Astrocyte (in vitro differentiated cells and primary cell): Measurements from ENCODE around the gene SHROOM3. TPM values are rescaled to one million over a fixed set of nuclear protein-coding genes. Genes with fewer than 3 reads are reported as not detected.

Experiments used
- DNase-seq: peaks from one replicate; pipeline ENCODE4 v3.0.0-alpha.2; 2010; ENCODE audit warnings: low read depth
- FAIRE-seq: peaks from 2 replicates; lab custom pipeline; 2011; peaks lifted over from hg19 to GRCh38; lab: Jason Lieb, UNC
- H2AFZ ChIP-seq: 2 replicates; pipeline ENCODE4 v1.6.0; 2012; ENCODE audit warnings: low read depth, low read length, inconsistent platforms
- H3K27ac ChIP-seq: 2 replicates; pipeline ENCODE4 v1.5.1; 2011; ENCODE audit warnings: low read depth, low read length, inconsistent platforms
- H3K27me3 ChIP-seq: 2 replicates; pipeline ENCODE4 v1.6.0; 2011; ENCODE audit warnings: low read length, inconsistent platforms; ENCODE audit not compliant: insufficient read depth
- H3K36me3 ChIP-seq: 2 replicates; pipeline ENCODE4 v1.5.1; 2011; ENCODE audit warnings: low read length, inconsistent platforms; ENCODE audit not compliant: insufficient read depth
- H3K4me1 ChIP-seq: 2 replicates; pipeline ENCODE4 v1.5.1; 2011; ENCODE audit warnings: low read length, inconsistent platforms; ENCODE audit not compliant: insufficient read depth
- H3K4me2 ChIP-seq: 2 replicates; pipeline ENCODE4 v1.6.0; 2012; ENCODE audit warnings: low read length, inconsistent platforms
- H3K4me3 ChIP-seq: 2 replicates; pipeline ENCODE4 v1.5.1; 2011; ENCODE audit warnings: low read depth, mild to moderate bottlenecking, low read length, inconsistent platforms; ENCODE audit not compliant: insufficient read depth
- H3K79me2 ChIP-seq: 2 replicates; pipeline ENCODE4 v1.6.0; 2012; ENCODE audit warnings: mild to moderate bottlenecking, low read length, inconsistent platforms; ENCODE audit not compliant: insufficient read depth
- H3K9ac ChIP-seq: 2 replicates; pipeline ENCODE4 v1.6.0; 2012; ENCODE audit warnings: mild to moderate bottlenecking, low read length, inconsistent platforms
- H3K9me3 ChIP-seq: 2 replicates; pipeline ENCODE4 v1.5.1; 2012; ENCODE audit warnings: low read depth, mild to moderate bottlenecking, low read length, inconsistent platforms; ENCODE audit not compliant: insufficient read depth
- H4K20me1 ChIP-seq: 2 replicates; pipeline ENCODE4 v1.6.0; 2012; ENCODE audit warnings: low read length, inconsistent platforms; ENCODE audit not compliant: insufficient read depth
- H3K27ac Mint-ChIP-seq: one replicate; pipeline ENCODE4 v1.8.0; 2021; ENCODE audit warnings: mild to moderate bottlenecking, mixed read lengths; ENCODE audit not compliant: unreplicated experiment
- H3K27me3 Mint-ChIP-seq: one replicate; pipeline ENCODE4 v1.8.0; 2021; ENCODE audit warnings: low read depth, mixed read lengths; ENCODE audit not compliant: unreplicated experiment
- H3K36me3 Mint-ChIP-seq: one replicate; pipeline ENCODE4 v1.8.0; 2021; ENCODE audit warnings: low read depth, mixed read lengths; ENCODE audit not compliant: unreplicated experiment
- H3K4me1 Mint-ChIP-seq: one replicate; pipeline ENCODE4 v1.8.0; 2021; ENCODE audit warnings: low read depth, mixed read lengths; ENCODE audit not compliant: unreplicated experiment
- H3K4me3 Mint-ChIP-seq: one replicate; pipeline ENCODE4 v1.8.0; 2021; ENCODE audit warnings: mild to moderate bottlenecking, moderate library complexity, mixed read lengths; ENCODE audit not compliant: unreplicated experiment
- H3K9me3 Mint-ChIP-seq: one replicate; pipeline ENCODE4 v1.8.0; 2021; ENCODE audit warnings: mild to moderate bottlenecking, mixed read lengths; ENCODE audit not compliant: unreplicated experiment
- EZH2 ChIP-seq: IDR thresholded peaks from 2 replicates; pipeline ENCODE4 v1.6.1; 2012; ENCODE audit warnings: mild to moderate bottlenecking, low read length, inconsistent platforms; ENCODE audit not compliant: insufficient read depth
- total RNA-seq: library from RNA; stranded (reverse); gene quantifications from 2 replicates; pipeline ENCODE4 v1.2.1, GENCODE V29; 2021
- TF ChIP-seq, protein P1 (sequence below): IDR thresholded peaks from 2 replicates; pipeline ENCODE4 v1.5.1; 2011; ENCODE audit warnings: low read depth, mild to moderate bottlenecking, inconsistent platforms, low read length, moderate library complexity; ENCODE audit not compliant: insufficient read depth

The SHROOM3 gene
- total RNA-seq, 1 donor from 2014 or later: 64.6 TPM

DNA sequence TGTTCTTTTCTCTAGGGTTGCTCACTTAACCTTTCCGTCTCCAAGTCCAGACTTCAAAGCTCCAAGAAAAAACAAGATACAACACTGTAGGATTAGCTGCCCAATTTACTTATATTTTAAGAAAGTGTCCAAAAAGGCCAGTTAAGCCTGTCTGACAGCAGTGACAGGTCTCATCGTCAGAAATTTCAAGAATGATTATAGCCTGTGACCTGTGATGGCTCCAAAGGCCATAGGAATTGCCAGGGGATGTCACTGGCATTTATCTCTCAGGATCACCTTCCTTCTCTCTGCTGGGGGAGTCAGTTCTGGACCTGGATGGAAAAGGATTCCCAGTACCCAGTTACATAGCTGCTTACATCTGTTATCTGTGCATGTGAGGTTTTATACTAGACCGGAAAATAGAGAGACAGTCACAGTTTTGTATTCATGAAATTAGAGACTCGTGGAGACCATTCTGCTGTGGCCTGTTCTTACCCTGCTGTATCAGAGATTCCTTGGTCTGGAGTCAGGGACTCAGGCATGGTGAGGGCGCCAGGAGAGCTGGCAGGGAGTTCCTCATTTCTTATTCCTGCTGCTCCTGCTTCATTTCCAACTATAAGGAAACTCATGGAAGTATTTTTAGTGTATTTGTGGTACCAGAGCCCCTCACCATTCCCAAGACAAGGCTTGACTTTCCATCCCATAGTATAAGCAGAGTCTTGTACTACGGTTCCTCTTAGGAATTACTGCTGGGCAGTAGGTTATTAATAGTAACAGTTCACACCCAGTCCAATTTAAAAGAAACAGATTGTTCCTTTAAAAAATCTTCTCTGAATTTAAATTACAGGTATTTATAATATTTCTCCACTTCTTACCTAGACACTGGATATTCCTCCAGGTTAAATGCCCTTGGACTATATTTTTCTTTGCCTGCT is 220.8 kb downstream of the SHROOM3 start:
- H3K36me3 Mint-ChIP-seq: peaks cover 4% of the 10 kb centered on the region
- Histone ChIP-seq H3K27me3 (no peaks in the 10 kb centered on the region), H3K27ac (no peak overlapping the region), H3K4me2 (no peak overlapping the region), H2AFZ (no peak overlapping the region), H3K4me1 (peaks cover 35% of the 10 kb centered on the region), H3K4me3 (no peak overlapping the region), H4K20me1 (peaks cover 3% of the 10 kb centered on the region), H3K79me2 (no peaks in the 10 kb centered on the region), H3K9me3 (no peaks in the 10 kb centered on the region), H3K9ac (no peak overlapping the region), H3K36me3 (no peaks in the 10 kb centered on the region)
- FAIRE-seq (no peak), DNase-seq (peak; percentile 30)
- no peak overlapping the region for H3K4me3 Mint-ChIP-seq
- peaks cover 38% of the 10 kb centered on the region for H3K4me1 Mint-ChIP-seq
- no peaks in the 10 kb centered on the region for H3K27me3 Mint-ChIP-seq
- no peak for TF ChIP-seq EZH2
- TF ChIP-seq, protein P1, sequence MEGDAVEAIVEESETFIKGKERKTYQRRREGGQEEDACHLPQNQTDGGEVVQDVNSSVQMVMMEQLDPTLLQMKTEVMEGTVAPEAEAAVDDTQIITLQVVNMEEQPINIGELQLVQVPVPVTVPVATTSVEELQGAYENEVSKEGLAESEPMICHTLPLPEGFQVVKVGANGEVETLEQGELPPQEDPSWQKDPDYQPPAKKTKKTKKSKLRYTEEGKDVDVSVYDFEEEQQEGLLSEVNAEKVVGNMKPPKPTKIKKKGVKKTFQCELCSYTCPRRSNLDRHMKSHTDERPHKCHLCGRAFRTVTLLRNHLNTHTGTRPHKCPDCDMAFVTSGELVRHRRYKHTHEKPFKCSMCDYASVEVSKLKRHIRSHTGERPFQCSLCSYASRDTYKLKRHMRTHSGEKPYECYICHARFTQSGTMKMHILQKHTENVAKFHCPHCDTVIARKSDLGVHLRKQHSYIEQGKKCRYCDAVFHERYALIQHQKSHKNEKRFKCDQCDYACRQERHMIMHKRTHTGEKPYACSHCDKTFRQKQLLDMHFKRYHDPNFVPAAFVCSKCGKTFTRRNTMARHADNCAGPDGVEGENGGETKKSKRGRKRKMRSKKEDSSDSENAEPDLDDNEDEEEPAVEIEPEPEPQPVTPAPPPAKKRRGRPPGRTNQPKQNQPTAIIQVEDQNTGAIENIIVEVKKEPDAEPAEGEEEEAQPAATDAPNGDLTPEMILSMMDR: no peak
- no peak overlapping the region for H3K27ac Mint-ChIP-seq
- H3K9me3 Mint-ChIP-seq: no peaks in the 10 kb centered on the region

DNA sequence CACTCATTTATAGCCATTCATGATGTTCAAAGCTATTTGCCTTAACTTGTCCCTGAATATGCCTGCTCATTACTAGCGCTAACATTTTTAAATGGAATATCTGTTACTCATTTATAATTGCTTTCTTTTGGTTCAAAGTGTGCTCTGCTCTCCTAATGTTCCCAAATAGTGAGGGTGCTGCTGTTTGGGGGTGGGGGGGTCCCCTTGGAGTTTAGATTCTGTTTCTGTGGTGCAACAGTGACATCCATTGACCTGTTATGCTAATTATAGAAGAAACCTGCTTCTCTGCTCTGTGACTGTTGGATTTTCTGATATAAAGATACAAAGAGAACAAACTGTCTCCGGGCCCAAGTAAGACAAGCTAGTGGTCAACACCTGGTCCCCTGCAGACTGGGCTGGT is 222.4 kb downstream of the SHROOM3 start:
- DNase-seq: no peak
- H3K4me3 Mint-ChIP-seq: no peak overlapping the region
- TF ChIP-seq EZH2: no peak
- TF ChIP-seq, protein P1: no peak
- no peak overlapping the region for H3K4me3 ChIP-seq
- H3K27ac Mint-ChIP-seq: peak overlapping the region; percentile 62
- H3K4me1 Mint-ChIP-seq: peaks cover 38% of the 10 kb centered on the region
- peak overlapping the region; percentile 81 for H3K27ac ChIP-seq
- H3K27me3 ChIP-seq: no peaks in the 10 kb centered on the region
- peak overlapping the region; percentile 71 for H3K9ac ChIP-seq
- no peaks in the 10 kb centered on the region for H3K36me3 ChIP-seq
- H3K27me3 Mint-ChIP-seq: no peaks in the 10 kb centered on the region
- H3K36me3 Mint-ChIP-seq: peaks cover 6% of the 10 kb centered on the region
- H3K79me2 ChIP-seq: no peaks in the 10 kb centered on the region
- peaks cover 3% of the 10 kb centered on the region for H4K20me1 ChIP-seq
- H3K9me3 ChIP-seq: no peaks in the 10 kb centered on the region
- no peak overlapping the region for H2AFZ ChIP-seq
- H3K4me1 ChIP-seq: peaks cover 35% of the 10 kb centered on the region
- H3K9me3 Mint-ChIP-seq: no peaks in the 10 kb centered on the region
- FAIRE-seq: no peak
- peak overlapping the region; percentile 82 for H3K4me2 ChIP-seq
